HG02938 (cell line): ENCODE results near the gene MARCHF9.

Experiments used
- ATAC-seq: cut with Tn5 transposase; IDR thresholded peaks from one replicate; pipeline ENCODE4 v1.9.1; 2021; ENCODE audit warnings: mild to moderate bottlenecking, moderate library complexity; ENCODE audit not compliant: unreplicated experiment

MARCHF9 gene

DNA sequence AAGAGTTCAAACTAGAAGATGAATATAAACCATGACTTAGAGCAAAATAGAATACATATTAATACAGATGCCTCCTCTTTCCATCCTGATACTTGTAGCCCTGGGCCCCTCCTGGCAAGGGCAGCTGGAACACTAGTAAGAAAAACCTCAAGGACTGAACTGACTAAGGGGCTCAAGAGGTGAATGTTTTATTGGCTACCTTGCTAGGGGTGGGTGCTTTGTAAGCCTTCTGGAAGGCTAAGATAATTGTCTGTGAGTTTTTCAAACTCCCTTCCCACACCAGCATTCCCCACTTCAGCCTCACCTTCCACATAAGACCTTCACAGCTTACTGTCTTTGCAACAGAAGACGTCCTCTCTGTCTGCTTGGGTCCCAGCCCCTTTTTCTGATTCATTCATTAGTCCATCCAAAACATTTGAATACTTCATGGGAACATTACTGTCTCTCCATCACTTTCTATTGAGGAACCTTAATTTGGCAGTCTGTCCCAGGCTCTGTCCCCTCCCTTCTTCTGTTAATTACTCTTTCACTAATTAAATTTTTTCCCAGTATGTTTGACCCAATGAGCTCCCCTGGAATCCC is 1.1 kb upstream of the MARCHF9 start:
- no peak for ATAC-seq

DNA sequence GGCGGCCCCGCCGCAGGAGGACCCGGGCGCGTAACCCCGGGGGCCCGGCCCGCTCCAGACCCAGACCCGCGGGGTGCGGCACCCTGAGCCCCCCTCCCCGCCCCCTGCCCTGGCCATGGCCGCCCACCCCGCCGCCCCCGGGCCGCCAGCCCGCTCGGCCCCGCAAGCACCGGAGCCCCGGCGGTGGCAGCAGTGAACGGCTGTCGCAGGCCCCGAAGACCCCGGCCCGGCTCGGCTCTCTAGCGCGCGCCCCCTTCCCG is 221 bp downstream of the MARCHF9 start:
- ATAC-seq = no peak

DNA sequence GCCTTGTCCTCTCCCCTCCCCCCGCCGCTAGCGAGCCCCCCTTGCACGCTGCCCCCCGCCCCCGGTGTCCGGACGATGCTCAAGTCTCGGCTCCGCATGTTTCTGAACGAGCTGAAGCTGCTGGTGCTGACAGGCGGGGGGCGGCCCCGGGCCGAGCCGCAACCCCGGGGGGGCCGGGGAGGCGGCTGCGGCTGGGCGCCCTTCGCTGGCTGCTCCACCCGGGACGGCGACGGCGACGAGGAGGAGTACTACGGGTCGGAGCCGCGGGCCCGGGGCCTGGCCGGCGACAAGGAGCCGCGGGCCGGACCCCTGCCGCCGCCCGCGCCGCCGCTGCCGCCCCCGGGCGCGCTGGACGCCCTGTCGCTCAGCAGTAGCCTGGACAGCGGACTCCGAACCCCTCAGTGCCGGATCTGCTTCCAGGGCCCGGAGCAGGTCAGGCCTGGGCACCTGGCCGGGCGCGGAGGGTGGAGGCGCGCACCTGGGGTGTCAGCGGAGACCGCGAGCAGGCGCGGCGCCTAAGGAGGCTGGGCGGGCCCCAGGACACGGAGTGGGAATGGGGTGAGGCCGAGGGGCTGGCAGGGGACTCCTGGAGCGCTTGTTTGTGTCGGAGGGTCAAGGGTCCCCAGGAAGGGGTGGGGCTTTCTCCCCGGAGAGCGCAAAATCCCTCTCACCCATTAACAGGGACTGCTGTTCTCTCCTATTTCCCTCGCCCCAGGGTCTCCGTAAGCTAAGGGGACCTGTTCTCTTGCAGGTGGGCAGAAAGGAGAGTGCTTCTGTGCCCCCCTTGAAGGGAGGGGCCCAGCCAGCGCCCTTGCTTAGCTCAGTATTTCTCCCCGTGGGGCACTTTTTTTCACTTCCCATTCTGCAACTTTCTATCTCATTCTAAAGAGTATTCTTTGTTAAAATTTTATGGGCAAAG is 810 bp downstream of the MARCHF9 start:
- no peak for ATAC-seq

DNA sequence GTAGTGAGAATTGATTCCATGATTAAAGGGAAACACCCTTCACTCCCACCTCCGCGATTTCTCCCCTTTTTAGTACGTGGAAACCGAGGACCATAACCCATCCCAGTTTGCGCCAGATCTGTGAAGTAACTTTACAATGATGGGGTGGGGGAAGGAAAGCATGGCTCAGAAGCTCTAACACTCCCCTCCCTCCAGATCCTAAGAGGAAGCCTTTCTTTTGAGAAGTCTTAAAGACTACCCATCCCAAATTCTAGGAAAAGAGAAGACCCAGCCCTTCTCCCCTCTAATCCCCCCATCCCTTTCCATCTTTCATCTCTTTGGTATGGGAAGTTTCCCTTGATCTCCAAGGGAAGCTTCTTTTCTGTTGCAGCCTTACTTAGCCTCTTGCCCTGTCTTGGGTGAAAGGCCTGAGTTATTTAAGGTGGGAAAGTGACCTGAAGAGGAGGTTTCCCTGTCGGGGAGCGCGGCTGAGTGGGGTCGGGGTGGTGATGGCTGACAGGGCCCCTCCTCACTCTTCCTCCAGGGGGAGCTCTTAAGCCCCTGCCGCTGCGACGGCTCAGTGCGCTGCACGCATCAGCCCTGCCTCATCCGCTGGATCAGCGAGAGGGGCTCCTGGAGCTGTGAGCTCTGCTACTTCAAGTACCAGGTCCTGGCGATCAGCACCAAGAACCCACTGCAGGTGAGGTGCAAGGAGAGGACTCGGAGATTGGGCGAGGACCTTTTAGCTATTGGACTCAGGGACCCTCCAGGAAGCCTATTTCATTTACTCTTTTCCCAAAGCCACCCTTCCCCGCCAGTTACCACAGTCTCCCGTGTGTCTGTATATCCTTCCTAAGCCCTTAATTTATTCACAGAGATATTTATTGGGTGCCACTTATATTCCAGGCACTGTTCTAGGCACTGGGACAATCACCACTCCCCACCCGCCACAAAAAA is 1.8 kb downstream of the MARCHF9 start:
- no peak for ATAC-seq

DNA sequence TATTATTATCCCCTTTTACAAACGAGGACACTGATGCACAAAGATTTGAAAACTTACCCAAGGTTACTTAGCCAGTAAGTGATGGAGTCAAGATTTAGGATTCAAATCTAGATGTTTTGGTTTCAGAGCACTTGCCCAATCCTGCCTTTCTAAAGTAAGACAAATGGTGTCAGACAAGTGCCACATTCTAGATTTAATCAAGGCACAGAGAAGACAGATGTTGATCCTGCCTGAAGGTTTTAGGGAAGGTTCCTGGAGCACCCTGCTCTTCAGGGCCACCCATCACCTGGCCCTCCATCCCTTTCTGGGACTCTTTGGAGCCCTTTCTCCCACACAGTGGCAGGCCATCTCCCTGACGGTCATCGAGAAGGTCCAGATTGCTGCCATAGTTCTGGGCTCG is 2.9 kb downstream of the MARCHF9 start:
- no peak for ATAC-seq

DNA sequence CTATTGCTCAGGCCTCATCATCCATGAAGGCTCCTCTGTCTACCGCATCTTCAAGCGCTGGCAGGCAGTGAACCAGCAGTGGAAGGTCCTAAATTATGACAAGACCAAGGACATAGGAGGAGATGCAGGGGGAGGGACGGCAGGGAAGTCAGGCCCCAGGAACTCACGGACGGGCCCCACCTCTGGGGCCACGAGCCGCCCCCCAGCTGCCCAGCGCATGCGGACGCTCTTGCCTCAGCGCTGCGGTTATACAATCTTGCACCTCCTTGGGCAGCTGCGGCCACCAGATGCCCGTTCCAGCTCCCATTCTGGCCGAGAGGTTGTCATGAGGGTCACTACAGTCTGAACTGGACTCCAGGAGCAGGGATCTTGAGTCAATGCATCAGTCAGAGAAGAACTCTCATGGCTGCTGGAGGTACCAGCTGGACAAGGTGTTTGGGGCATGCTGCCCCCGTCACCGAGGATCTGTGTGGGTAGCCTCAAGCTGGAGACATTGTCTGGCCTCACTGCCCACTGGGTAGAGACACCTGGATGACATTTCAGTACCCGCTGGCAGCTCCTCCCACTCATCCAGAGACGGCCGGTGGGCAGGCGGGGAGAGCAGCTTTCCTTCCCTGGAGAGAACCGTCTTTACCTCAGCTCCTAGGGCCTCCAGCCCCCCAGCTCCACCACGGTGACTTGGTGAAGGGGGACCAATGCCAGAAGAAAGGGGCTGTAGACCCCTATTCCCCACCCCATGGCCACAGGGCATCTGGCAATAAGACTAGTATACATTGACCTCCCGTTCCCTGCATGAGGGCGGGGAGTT is 3.9 kb downstream of the MARCHF9 start:
- ATAC-seq = no peak

DNA sequence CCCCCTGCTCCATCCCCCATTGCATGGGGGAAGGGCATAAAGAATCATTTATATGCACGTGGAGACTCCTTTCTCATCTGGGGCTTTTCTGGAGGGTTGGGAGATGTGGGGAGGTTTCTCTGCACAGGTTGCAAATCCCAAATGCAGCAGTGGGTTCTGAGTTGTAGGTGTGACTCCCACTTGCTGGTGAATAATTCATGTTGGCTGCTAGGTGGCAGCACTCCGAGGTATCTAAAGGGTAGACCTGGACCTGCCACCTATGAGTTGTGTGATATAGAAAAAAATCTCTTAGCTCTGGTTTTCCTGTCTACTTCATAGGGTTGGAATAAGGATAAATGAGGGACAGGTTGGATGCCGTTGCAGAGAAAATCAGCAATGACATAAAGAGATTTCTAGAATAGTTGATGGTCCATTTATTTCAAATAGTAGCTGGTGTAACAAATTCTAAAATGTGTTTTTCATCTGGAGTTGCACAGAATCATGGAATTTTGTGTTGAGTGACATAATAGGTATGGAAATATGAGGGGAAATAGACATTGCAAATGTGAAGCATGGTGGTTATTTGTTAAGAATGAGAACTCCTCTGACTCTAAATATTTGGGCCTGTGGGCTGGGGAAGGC is 4.6 kb downstream of the MARCHF9 start:
- ATAC-seq = no peak

DNA sequence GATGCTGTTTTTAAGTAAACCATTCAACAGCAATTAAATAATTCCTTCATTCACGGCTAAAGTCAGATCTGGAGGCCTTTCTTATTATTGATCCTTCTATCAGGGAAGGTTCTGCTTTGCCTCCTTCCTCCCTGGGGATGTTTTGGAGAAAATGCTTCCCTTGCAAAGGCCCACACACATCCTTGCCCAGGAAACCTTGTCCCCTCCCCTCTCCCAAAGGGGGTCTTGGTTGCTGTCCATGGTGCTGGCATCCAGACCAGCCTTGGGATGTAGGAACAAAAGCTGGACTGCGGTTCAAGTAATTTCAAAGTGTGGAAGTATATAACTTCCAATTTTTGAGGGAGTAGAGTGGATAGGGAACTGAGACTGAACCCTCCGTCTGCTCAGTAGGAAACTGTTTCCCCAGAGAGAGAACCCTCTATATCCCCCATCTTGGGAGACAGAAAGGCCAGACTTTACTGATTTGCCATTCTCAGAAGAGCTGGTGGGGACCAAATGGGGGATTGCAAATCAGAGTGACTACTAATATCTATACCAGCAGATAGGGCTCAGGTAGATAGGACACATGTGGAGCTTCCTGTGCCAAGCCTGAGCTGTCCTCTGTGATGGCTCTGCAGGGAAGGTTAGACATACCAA is 5.6 kb downstream of the MARCHF9 start:
- no peak for ATAC-seq

DNA sequence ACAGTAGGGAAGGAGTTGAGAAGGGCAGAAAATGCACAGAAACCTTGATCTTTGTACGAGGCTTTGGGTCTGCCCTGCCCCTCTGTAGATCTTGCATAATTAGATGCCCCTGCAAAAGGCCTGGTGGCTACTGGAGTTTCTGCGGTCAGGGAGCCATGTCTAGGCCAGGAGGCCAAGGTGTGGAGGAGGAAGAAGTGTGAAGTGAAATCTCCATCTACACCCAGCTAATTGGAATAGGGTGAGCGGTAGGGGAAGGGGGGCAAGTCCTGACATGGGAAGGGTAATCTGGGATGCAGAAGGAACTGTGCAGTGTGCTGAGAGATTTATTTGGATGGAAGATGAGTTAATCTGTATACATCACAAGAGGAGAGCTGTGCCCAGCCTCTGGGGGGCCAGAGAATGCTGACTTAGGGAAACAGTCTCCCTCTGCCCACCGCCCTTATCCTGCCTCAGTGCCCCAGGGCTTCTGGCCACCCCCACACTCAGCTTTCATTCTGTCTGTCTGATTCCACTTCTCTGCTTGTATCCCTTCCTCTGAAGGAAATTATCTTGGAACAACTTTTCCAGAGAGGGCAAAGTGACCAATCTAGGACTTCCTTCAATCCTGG is 6.6 kb downstream of the MARCHF9 start:
- ATAC-seq = no peak

DNA sequence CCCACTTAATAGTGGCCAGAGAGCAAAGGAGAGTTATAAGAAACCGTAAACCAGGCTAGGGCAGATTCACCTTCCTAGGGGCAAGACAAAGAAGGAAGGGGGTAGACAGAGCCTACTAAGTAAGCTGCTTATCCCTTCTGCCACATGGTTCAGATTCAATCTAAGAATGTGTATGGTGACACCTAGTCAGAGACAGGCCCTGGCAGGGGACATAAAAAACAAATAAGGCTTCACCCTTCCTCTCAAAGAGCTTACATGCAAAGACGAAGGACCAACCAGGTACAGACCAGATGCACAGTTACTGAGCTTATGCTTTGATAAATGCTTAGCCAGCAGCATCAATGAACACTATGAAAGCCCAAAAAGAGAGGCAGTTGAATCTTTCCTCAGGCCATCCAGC is 7.6 kb downstream of the MARCHF9 start:
- ATAC-seq = no peak

DNA sequence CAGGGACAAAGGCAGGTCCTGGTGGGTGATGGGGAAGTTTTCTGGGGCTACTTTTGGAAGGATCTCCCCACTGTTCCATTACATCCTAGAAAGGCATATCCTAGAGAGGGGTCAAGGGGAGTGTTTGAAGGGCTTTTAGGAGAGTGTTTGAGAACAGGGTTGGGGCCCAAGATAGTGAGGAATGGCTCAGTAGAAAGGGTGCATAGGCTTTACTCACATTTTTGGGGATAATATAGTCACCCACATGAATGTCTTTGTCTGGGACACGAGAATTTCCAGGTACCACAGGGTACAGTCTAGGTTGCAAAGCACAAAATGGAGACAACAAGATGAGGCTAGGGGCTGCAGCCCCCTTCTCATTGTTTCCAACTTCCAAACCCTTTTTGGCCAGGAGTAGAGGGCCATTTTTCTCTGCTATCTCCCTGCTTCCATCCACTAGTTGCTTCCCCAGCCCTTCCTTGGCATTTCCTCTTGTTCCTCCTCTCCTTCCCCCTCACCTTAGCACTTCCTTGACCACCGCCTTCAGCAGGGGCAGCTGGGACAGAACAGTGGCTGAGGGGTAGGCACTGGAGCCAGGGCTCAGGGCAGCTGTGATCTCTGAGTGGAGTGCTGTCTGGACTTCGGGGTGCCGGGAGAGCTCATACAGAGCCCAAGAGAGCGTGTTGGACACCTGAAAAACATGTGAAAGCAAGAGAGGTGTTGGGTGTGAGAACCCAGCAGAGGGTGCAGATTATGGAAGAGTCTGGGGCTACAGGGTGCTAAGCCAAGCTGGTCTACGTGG is 9.2 kb downstream of the MARCHF9 start:
- ATAC-seq = no peak

DNA sequence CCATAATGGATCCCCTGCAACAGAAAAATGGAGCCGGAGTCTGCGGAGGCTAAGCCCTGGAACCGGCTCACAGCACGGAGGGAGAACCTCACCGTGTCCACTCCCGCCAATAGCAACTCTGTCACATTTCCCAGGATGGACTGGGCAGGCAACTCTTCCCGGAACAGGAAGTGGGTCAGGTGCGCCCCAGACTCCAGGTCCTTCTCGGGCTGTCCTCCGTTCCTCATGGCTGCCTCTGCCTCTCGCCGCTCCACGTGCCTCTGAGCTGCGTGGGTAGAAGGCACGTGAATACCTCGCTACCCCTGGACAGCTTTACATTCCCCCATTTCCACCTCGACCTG is 9.7 kb downstream of the MARCHF9 start:
- no peak for ATAC-seq

DNA sequence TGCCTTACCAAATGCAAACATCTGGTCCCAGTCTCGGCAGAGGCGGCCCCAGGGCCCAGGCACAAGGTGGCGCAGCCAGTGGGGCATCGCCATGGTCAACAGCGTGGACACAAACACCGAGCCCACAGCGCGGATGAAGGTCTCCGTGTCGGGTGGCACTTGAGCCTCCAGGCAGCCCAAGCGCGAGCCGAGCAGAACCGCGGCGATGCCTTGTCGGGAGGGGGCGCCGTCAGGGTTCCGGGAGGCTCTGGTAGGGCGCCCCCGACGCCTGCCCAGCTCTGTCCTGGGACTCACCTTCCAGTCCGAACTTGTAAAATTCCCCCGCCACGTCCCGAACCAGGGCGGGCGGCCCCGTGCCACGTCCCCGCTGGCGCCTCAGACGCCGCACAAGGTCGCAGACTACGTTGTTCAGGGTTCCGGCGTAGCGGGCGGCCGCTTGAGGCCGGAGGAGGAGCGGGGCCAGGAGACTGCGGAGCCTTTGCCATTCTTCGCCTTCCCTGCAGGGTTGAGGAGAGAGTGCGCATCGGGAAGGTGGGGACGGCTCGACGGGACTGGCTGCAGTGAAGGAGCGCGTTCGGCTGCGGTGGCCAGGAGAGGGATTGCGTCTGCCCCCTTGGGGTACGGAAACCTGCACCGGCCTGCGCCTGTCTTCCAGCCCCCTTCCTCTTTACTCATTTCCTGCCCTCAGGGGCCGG is 10.2 kb downstream of the MARCHF9 start:
- peak; percentile 51 for ATAC-seq

DNA sequence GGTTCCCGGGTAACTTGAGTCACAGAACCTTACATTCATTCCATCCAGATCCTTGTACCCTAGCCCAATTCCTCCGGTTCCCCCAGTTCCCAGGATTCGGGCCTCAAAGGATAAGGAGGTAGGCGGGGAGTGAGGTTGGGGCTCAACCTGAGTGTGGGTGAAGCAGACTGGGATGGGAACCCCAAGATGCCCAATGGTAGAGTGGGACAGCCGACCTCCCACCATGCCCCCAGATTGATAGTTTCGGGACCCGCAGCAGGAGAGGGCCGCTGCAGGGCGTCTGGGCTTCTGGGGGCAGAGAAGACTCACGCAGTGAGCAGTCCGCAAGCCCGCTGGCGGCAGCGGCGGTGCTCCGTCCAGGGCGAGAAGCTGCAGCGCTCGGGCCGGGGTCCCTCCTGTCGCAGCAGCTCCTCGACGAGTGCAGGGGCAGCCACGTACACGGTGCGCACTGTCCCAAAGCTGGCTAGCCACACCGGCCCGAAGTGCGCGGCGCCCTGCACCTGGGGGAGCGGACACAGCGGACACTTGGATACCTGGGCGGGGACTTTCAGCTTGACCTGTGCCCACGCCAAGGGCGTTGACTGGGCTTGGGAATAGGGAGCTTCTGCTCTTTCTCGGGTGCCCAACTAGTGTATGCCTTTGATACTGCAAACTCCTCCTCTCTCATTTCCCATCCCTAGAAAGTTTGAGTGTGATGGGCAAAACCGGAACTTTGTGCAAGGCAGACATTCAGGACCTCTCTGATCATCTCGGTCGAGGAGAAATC is 11.0 kb downstream of the MARCHF9 start:
- ATAC-seq = no peak

DNA sequence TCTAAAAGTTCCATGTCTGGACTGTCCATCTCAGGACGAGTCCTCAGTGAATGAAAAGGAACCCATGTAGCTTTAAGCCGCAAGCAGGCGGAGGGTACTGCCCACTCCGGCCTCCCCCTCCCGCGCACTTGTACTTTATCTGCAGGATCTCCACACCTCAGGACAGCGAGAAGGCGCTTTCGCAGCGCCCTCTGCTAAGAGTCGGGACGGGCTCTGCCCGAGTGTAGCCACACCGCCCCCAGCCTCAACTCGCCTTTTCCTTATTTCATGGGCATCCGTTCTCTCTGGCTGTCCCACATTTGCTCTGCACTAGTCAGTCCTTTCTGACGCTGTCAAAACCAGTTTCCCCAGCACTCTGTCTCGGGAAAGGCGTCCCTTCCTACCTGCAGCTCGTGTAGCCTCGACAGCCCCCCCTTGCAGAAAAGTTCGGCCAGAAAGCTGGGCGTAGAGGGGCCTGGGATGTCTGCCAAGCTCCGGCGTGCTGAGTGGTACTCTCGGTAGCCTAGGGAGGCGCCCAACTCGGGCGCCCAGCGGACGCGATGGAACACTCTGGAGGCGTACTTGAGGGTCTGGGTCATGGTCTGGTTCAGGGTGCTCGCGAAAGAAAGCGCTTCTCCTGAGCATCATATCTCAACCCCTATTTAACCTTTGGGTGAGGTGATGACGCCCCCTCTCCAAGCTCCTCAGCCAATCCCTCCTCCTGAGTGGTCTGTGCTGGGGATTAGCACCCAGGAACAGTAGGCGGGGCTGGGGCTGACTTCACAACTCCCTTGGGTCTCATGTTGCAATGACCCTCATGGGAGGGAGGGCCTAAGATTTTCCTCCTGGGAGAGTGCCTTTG is 11.8 kb downstream of the MARCHF9 start, which contains the start of gene CYP27B1:
TSS of gene CYP27B1 (minus strand) at position 615 of the 841 bp plus-strand sequence. CDS start at position 578, 37 bp downstream.
- no peak for ATAC-seq

DNA sequence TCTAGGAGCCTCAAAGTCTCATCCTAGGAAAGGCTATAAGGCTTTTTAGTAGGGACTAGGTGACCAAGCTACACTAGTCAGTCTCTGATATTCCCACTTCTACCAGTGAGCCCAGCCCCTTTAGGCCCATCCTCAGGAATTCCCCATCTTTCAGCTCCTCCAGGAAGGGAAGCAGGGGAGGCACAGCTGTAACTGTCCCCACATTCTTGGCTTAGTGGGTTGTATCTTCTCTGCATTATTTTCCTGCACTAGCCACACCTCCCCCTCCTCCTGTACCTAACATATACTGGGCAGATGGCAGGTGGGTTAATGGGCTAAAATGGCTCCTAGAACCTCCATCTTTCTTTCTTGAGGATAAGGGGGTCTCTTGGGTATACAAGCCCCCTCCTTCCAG is 12.4 kb downstream of the MARCHF9 start:
- no peak for ATAC-seq

DNA sequence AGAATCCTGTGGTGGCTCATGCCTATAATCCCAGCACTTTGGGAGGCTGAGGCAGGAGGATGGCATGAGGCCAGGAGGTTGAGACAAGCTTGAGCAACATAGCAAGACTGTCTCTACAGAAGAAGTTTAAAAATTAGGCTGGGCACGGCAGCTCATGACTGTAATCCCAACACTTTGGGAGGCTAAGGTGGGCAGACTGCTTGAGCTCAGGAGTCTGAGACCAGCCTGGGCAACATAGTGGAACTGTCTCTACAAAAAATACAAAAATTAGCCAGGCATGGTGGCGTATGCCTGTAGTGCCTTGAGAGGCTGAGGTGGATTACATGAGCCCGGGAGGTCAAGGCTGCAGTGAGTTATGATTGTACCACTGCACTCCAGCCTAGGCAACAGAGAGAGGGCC is 13.0 kb downstream of the MARCHF9 start:
- ATAC-seq = no peak
